HEK293 (cell line): ENCODE data around the gene COL9A3.

Experiments used
- CTCF ChIA-PET: fragments of 350-600 bp; formaldehyde crosslinking; extraction: SDS; loops from one replicate; lab custom pipeline; 2021; ENCODE audit warnings: antibody characterized with exemption; lab: Yijun Ruan, JAX
- POLR2A ChIA-PET: fragments of 300-600 bp; formaldehyde crosslinking; extraction: SDS; loops from one replicate; lab custom pipeline; 2020; ENCODE audit warnings: antibody characterized with exemption, inconsistent platforms; lab: Yijun Ruan, JAX
- H3K27ac ChIP-seq: fragments of 200-500 bp; sonication (Bioruptor generic); 2 replicates; pipeline ENCODE4 v1.5.1; 2014; ENCODE audit warnings: low read depth, low read length, control low read depth, inconsistent platforms; ENCODE audit errors: extremely low read depth
- H3K36me3 ChIP-seq, 2 experiments: fragments of 200-500 bp in 1 of 2; sonication (Bioruptor generic) in 1 of 2; 1 replicate in 1 of 2; 2 replicates in 1 of 2; pipeline ENCODE4 v1.5.1; 2014 to 2017; ENCODE audit warnings: inconsistent platforms in 2 of 2, low read length in 2 of 2; ENCODE audit not compliant: control insufficient read depth in 2 of 2, insufficient read depth in 1 of 2
- H3K4me1 ChIP-seq: fragments of 200-500 bp; sonication (Bioruptor generic); 2 replicates; pipeline ENCODE4 v1.5.1; 2014; ENCODE audit warnings: mild to moderate bottlenecking, low read length, inconsistent platforms; ENCODE audit not compliant: control insufficient read depth, insufficient read depth
- H3K4me3 ChIP-seq: 2 replicates; pipeline ENCODE4 v1.5.1; 2011; ENCODE audit warnings: low read depth, mild to moderate bottlenecking, control low read depth, low read length, moderate library complexity
- H3K9me3 ChIP-seq: fragments of 200-500 bp; sonication (Bioruptor generic); 2 replicates; pipeline ENCODE4 v1.5.1; 2014; ENCODE audit warnings: low read depth, low read length, inconsistent platforms; ENCODE audit not compliant: control insufficient read depth, insufficient read depth
- KLF16 ChIP-seq: fragments of 450-650 bp; formaldehyde crosslinking; IDR thresholded peaks from 2 replicates; pipeline ENCODE4 v1.5.1; 2017; ENCODE audit warnings: missing biosample characterization, missing genetic modification characterization
- KLF8 ChIP-seq: fragments of 450-650 bp; formaldehyde crosslinking; IDR thresholded peaks from 2 replicates; pipeline ENCODE4 v1.5.1; 2016; ENCODE audit warnings: missing biosample characterization, missing genetic modification characterization
- RBAK ChIP-seq: fragments of 450-650 bp; formaldehyde crosslinking; IDR thresholded peaks from 2 replicates; pipeline ENCODE4 v1.5.1; 2016; ENCODE audit warnings: missing biosample characterization, missing genetic modification characterization
- SCRT2 ChIP-seq: fragments of 450-650 bp; formaldehyde crosslinking; IDR thresholded peaks from 2 replicates; pipeline ENCODE4 v1.5.1; 2016; ENCODE audit warnings: missing biosample characterization, missing genetic modification characterization
- TRIM28 ChIP-seq: IDR thresholded peaks from 2 replicates; pipeline ENCODE4 v1.6.1; 2011; ENCODE audit warnings: low read length, control low read depth, borderline replicate concordance
- YY2 ChIP-seq: fragments of 450-650 bp; formaldehyde crosslinking; IDR thresholded peaks from 2 replicates; pipeline ENCODE4 v1.5.1; 2016; ENCODE audit warnings: missing biosample characterization, missing genetic modification characterization
- ZBTB20 ChIP-seq: fragments of 450-650 bp; formaldehyde crosslinking; IDR thresholded peaks from 2 replicates; pipeline ENCODE4 v1.5.1; 2016; ENCODE audit warnings: missing biosample characterization, missing genetic modification characterization
- ZEB2 ChIP-seq: fragments of 450-650 bp; formaldehyde crosslinking; IDR thresholded peaks from 2 replicates; pipeline ENCODE4 v1.5.1; 2016; ENCODE audit warnings: missing biosample characterization, missing genetic modification characterization
- ZFHX2 ChIP-seq: fragments of 450-650 bp; formaldehyde crosslinking; conservative IDR thresholded peaks from 2 replicates; pipeline ENCODE4 v1.5.1; 2016; ENCODE audit warnings: missing biosample characterization, missing genetic modification characterization
- ZFP69B ChIP-seq: fragments of 450-650 bp; formaldehyde crosslinking; IDR thresholded peaks from 2 replicates; pipeline ENCODE4 v1.5.1; 2016; ENCODE audit warnings: missing biosample characterization, missing genetic modification characterization
- ZIC2 ChIP-seq: fragments of 450-650 bp; formaldehyde crosslinking; IDR thresholded peaks from 2 replicates; pipeline ENCODE4 v1.5.1; 2016; ENCODE audit warnings: missing biosample characterization, missing genetic modification characterization
- ZNF146 ChIP-seq: fragments of 450-650 bp; formaldehyde crosslinking; IDR thresholded peaks from 2 replicates; pipeline ENCODE4 v1.5.1; 2016; ENCODE audit warnings: missing biosample characterization, missing genetic modification characterization
- ZNF239 ChIP-seq: fragments of 450-650 bp; formaldehyde crosslinking; IDR thresholded peaks from 2 replicates; pipeline ENCODE4 v1.5.1; 2016; ENCODE audit warnings: missing biosample characterization, missing genetic modification characterization
- ZNF354C ChIP-seq: fragments of 450-650 bp; formaldehyde crosslinking; IDR thresholded peaks from 2 replicates; pipeline ENCODE4 v1.5.1; 2016; ENCODE audit warnings: missing biosample characterization, missing genetic modification characterization, low read depth, borderline replicate concordance
- ZNF555 ChIP-seq: fragments of 450-650 bp; formaldehyde crosslinking; conservative IDR thresholded peaks from 2 replicates; pipeline ENCODE4 v1.5.1; 2017; ENCODE audit warnings: missing biosample characterization, mild to moderate bottlenecking, missing genetic modification characterization, inconsistent platforms
- ZNF701 ChIP-seq: fragments of 450-650 bp; formaldehyde crosslinking; IDR thresholded peaks from 2 replicates; pipeline ENCODE4 v1.5.1; 2016; ENCODE audit warnings: missing biosample characterization, missing genetic modification characterization
- ZSCAN23 ChIP-seq: fragments of 450-650 bp; formaldehyde crosslinking; IDR thresholded peaks from 2 replicates; pipeline ENCODE4 v1.5.1; 2016; ENCODE audit warnings: missing biosample characterization, missing genetic modification characterization
- TF ChIP-seq, protein P1 (sequence below): fragments of 450-650 bp; formaldehyde crosslinking; conservative IDR thresholded peaks from 2 replicates; pipeline ENCODE4 v1.5.1; 2016; ENCODE audit warnings: low read depth, missing biosample characterization, missing genetic modification characterization
- TF ChIP-seq, protein P2 (sequence below): fragments of 450-650 bp; formaldehyde crosslinking; IDR thresholded peaks from 2 replicates; pipeline ENCODE4 v1.5.1; 2016; ENCODE audit warnings: missing biosample characterization, missing genetic modification characterization
- TF ChIP-seq, protein P3 (sequence below): fragments of 450-650 bp; formaldehyde crosslinking; conservative IDR thresholded peaks from 2 replicates; pipeline ENCODE4 v1.5.1; 2016; ENCODE audit warnings: low read depth, missing biosample characterization, missing genetic modification characterization
- TF ChIP-seq, protein P4 (sequence below): fragments of 450-650 bp; formaldehyde crosslinking; IDR thresholded peaks from 2 replicates; pipeline ENCODE4 v1.5.1; 2016; ENCODE audit warnings: missing biosample characterization, missing genetic modification characterization
- TF ChIP-seq, protein P5 (sequence below): fragments of 450-650 bp; formaldehyde crosslinking; IDR thresholded peaks from 2 replicates; pipeline ENCODE4 v1.5.1; 2016; ENCODE audit warnings: missing biosample characterization, missing genetic modification characterization, borderline replicate concordance

Gene COL9A3

DNA sequence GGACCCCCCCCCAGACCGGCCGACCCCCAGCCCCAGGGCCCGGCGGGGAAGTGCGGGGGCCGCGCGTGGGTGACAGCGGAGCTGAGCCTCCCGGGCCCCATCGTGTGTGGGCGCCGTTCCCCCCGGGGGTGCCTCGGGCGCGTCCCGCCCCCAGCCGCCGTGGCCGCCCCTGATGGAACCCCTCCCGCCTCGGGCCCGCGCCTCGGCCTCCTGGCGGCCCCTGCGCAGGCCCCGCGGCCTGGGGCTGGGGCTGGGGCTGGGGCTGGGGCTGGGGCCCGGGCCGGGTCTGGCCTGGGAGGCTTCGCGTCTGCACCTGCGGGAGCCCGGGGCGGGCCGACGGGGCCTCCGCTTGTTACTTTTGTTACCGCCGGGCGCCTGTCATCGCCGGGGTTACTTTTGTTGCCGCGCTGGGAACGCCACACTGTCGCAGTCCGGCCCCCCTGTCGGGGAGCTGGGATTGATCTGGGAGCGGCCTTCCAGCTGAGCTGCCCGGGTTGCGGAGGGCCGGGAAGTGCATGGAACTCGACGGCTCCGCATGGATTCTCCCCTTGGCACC, 11.6 kb upstream of the COL9A3 start (continued):
- TF ChIP-seq, protein P1, sequence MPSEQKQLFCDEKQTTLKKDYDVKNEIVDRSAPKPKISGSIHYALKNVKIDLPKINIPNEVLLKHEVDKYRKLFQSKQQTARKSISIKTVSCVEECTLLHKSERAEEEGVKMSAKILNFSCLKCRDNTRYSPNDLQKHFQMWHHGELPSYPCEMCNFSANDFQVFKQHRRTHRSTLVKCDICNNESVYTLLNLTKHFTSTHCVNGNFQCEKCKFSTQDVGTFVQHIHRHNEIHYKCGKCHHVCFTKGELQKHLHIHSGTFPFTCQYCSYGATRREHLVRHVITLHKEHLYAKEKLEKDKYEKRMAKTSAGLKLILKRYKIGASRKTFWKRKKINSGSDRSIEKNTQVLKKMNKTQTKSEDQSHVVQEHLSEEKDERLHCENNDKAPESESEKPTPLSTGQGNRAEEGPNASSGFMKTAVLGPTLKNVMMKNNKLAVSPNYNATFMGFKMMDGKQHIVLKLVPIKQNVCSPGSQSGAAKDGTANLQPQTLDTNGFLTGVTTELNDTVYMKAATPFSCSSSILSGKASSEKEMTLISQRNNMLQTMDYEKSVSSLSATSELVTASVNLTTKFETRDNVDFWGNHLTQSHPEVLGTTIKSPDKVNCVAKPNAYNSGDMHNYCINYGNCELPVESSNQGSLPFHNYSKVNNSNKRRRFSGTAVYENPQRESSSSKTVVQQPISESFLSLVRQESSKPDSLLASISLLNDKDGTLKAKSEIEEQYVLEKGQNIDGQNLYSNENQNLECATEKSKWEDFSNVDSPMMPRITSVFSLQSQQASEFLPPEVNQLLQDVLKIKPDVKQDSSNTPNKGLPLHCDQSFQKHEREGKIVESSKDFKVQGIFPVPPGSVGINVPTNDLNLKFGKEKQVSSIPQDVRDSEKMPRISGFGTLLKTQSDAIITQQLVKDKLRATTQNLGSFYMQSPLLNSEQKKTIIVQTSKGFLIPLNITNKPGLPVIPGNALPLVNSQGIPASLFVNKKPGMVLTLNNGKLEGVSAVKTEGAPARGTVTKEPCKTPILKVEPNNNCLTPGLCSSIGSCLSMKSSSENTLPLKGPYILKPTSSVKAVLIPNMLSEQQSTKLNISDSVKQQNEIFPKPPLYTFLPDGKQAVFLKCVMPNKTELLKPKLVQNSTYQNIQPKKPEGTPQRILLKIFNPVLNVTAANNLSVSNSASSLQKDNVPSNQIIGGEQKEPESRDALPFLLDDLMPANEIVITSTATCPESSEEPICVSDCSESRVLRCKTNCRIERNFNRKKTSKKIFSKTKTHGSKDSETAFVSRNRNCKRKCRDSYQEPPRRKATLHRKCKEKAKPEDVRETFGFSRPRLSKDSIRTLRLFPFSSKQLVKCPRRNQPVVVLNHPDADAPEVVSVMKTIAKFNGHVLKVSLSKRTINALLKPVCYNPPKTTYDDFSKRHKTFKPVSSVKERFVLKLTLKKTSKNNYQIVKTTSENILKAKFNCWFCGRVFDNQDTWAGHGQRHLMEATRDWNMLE (tag by site-specific recombination) = no peak
- no peak for TF ChIP-seq ZNF354C (tag by site-specific recombination)
- peak; percentile 85 for TF ChIP-seq ZFHX2 (tag by site-specific recombination)
- TF ChIP-seq ZEB2 = 0 out of 2 replicates have a peak, but pooled peaks have one; percentile 22
- no peak for TF ChIP-seq RBAK
- TF ChIP-seq KLF8 (tag by site-specific recombination) = 0 out of 2 replicates have a peak, but pooled peaks have one; percentile 34
- no peak for TF ChIP-seq ZNF146
- peak; percentile 55; the same call in 1 of the 2 replicates for TF ChIP-seq KLF16
- TF ChIP-seq ZBTB20 (tag by site-specific recombination) = peak; percentile 55; the same call in 1 of the 2 replicates
- TF ChIP-seq ZSCAN23 (tag by site-specific recombination) = no peak
- peak; percentile 89 for TF ChIP-seq ZIC2
- no peak for TF ChIP-seq SCRT2 (tag by site-specific recombination)

DNA sequence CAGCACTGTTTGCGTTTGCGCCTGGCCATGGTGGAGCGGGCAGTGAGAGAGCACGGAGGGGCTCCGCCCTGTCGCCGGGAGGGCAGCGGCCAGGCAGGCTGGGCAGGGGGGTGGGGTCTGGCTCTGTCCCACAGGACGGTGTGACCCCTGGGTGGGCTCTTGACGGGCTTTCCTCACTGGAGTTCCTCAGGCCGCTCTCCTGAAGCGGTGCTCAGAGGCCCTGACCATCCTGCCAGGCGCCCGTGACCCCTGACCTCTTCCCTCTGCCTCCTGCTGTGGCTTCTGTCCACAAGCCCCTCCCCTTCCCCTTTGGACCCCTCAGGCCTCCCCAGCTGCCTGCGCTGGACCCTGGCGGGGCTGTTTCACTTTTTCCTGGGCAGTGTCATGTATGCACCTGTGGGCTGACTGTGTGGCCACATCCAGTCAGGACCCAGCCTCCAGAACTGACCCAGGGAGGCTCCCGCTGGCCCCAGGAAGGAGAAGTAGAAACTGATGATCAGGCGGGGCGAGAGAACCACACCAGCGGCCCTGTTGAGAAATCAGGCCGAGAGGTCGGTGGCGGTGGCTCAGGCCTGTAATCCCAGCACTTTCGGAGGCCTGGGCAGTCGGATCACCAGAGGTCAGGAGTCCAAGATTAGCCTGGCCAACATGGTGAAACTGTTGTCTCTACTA, 11.0 kb upstream of the COL9A3 start:
- H3K4me1 ChIP-seq = no peaks in the 10 kb centered on the region
- peak overlapping the region; percentile 80; the same call in 1 of the 2 replicates for H3K27ac ChIP-seq
- peak overlapping the region; percentile 97 for H3K4me3 ChIP-seq
- ChIA-PET CTCF (interaction anchor here (0.7 to 3.4 kb wide), 5 partner anchors 8 to 101 kb away, joined by 3 to 18 read pairs (median 4); no protein-coding TSS in a partner anchor), POLR2A (interaction anchor here (1.3 to 3.6 kb wide), 4 partner anchors 10 to 17 kb away, joined by 3 to 22 read pairs (median 5); partner anchors contain the start of gene MRGBP)
- peaks cover 4 to 54% of the 10 kb centered on the region in 2 experiments; a peak in 2 of 3 replicates for H3K36me3 ChIP-seq
- no peaks in the 10 kb centered on the region for H3K9me3 ChIP-seq
- TF ChIP-seq YY2 (tag by site-specific recombination) = no peak
- no peak for TF ChIP-seq ZNF701 (tag by site-specific recombination)
- no peak for TF ChIP-seq TRIM28
- no peak for TF ChIP-seq ZNF239 (tag by site-specific recombination)
- TF ChIP-seq, protein P2, sequence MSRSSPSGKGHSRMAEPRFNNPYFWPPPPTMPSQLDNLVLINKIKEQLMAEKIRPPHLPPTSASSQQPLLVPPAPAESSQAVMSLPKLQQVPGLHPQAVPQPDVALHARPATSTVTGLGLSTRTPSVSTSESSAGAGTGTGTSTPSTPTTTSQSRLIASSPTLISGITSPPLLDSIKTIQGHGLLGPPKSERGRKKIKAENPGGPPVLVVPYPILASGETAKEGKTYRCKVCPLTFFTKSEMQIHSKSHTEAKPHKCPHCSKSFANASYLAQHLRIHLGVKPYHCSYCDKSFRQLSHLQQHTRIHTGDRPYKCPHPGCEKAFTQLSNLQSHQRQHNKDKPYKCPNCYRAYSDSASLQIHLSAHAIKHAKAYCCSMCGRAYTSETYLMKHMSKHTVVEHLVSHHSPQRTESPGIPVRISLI (tag by site-specific recombination) = no peak
- TF ChIP-seq, protein P3, sequence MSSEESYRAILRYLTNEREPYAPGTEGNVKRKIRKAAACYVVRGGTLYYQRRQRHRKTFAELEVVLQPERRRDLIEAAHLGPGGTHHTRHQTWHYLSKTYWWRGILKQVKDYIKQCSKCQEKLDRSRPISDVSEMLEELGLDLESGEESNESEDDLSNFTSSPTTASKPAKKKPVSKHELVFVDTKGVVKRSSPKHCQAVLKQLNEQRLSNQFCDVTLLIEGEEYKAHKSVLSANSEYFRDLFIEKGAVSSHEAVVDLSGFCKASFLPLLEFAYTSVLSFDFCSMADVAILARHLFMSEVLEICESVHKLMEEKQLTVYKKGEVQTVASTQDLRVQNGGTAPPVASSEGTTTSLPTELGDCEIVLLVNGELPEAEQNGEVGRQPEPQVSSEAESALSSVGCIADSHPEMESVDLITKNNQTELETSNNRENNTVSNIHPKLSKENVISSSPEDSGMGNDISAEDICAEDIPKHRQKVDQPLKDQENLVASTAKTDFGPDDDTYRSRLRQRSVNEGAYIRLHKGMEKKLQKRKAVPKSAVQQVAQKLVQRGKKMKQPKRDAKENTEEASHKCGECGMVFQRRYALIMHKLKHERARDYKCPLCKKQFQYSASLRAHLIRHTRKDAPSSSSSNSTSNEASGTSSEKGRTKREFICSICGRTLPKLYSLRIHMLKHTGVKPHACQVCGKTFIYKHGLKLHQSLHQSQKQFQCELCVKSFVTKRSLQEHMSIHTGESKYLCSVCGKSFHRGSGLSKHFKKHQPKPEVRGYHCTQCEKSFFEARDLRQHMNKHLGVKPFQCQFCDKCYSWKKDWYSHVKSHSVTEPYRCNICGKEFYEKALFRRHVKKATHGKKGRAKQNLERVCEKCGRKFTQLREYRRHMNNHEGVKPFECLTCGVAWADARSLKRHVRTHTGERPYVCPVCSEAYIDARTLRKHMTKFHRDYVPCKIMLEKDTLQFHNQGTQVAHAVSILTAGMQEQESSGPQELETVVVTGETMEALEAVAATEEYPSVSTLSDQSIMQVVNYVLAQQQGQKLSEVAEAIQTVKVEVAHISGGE (tag by site-specific recombination) = no peak
- TF ChIP-seq, protein P4, sequence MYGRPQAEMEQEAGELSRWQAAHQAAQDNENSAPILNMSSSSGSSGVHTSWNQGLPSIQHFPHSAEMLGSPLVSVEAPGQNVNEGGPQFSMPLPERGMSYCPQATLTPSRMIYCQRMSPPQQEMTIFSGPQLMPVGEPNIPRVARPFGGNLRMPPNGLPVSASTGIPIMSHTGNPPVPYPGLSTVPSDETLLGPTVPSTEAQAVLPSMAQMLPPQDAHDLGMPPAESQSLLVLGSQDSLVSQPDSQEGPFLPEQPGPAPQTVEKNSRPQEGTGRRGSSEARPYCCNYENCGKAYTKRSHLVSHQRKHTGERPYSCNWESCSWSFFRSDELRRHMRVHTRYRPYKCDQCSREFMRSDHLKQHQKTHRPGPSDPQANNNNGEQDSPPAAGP (tag by site-specific recombination) = 0 out of 2 replicates have a peak, but pooled peaks have one; percentile 29
- no peak for TF ChIP-seq ZNF555 (tag by site-specific recombination)
- TF ChIP-seq ZFP69B (tag by site-specific recombination) = no peak
- TF ChIP-seq, protein P5, sequence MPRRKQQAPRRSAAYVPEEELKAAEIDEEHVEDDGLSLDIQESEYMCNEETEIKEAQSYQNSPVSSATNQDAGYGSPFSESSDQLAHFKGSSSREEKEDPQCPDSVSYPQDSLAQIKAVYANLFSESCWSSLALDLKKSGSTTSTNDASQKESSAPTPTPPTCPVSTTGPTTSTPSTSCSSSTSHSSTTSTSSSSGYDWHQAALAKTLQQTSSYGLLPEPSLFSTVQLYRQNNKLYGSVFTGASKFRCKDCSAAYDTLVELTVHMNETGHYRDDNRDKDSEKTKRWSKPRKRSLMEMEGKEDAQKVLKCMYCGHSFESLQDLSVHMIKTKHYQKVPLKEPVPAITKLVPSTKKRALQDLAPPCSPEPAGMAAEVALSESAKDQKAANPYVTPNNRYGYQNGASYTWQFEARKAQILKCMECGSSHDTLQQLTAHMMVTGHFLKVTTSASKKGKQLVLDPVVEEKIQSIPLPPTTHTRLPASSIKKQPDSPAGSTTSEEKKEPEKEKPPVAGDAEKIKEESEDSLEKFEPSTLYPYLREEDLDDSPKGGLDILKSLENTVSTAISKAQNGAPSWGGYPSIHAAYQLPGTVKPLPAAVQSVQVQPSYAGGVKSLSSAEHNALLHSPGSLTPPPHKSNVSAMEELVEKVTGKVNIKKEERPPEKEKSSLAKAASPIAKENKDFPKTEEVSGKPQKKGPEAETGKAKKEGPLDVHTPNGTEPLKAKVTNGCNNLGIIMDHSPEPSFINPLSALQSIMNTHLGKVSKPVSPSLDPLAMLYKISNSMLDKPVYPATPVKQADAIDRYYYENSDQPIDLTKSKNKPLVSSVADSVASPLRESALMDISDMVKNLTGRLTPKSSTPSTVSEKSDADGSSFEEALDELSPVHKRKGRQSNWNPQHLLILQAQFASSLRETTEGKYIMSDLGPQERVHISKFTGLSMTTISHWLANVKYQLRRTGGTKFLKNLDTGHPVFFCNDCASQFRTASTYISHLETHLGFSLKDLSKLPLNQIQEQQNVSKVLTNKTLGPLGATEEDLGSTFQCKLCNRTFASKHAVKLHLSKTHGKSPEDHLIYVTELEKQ = no peak
